ENCODE data around the gene PHF2.

Gene PHF2

GRCh38 chr9:93601063-93601462 lies 24.7 kb downstream of the PHF2 start:
- no peak for DNase-seq (ENCODE audit: low read depth in 2 of 2)

DNA sequence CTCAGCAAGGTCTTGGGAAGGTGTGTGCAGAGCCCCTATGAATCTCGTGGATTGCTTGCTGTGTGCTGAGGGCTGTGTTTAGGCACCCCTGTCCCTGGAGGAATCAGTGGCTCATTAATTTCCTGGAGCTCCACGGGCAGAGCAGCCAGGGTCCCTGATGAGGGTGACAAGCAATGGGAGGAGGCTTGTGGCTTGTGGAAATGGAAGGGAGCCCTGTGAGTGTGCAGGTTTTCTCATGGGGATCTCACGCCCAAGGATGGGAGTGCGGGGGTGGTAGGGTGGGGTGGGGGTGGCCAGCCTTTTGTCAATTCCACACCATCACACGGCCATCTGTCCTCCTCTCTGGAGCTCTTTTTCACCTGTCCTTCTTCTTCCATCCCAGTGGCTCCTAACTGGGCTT lies 25.3 kb downstream of the PHF2 start:
- DNase-seq (ENCODE audit: low read depth in 2 of 2): no peak

GRCh38 chr9:93603011-93603410 lies 26.6 kb downstream of the PHF2 start:
- no peak for DNase-seq (ENCODE audit: low read depth in 2 of 2)

DNA sequence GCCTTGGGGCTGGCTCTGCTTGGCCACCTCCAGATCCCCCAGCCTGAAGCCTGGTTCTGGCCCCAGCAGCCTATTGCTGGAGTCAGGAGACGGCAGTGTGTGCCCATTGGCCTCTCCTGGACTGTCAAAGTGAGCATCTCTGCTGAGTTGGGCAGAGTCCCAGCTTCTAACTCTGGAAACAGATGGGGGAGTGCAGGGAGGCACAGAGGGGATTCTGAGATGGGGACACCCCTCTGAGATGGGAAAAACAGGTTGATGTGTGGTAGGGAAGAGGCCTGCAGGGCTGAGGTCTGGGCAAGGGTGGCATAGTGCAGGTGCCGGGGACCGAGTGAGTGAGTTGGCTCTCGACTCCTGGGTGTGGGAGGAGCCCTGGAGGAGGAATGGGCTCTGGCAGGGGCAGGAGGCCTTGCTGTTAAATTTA lies 27.5 kb downstream of the PHF2 start:
- DNase-seq (ENCODE audit: low read depth in 2 of 2): no peak

GRCh38 chr9:93606187-93606586 lies 29.8 kb downstream of the PHF2 start:
- DNase-seq (ENCODE audit: low read depth in 2 of 2): no peak

GRCh38 chr9:93610206-93610605 lies 33.8 kb downstream of the PHF2 start:
- DNase-seq (ENCODE audit: low read depth in 2 of 2): no peak

DNA sequence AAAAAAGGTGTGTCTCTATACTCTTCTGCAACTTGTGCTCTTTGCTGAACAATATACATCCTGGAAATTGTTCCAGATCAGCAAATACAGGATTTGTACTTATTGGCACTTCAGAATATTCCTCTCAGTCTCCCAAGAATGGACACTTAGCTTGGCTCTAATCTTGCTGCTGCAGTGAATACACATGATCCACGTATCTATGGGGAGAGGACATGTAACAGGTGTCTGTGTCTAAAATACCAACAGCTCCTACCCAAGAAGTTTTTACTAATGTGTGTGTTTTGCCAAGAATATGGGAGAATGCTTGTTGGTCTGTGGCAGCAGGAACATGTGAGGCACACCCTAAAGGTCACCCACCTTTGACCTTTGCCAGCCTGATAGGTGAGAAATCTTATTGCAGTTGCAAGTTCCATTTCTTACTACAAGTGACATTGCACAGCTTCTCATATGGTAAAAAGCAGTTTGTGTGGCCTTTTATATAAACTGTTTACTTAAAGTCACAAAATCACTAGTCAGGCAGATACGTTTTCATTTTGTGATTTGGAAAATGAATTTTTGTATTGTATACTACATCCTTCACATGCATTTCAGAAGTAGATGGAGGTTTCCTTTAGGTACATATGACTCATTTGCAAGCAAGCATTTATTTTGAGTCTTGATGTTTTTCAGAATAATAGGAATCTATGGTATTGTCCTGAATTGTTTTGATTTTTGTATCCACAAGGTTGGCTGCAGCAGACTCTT lies 35.8 kb downstream of the PHF2 start:
- no peak for DNase-seq (ENCODE audit: low read depth in 2 of 2)

- DNase-seq (ENCODE audit: low read depth in 2 of 2): no peak
These were observed 36.4 kb downstream of the PHF2 start for GRCh38 chr9:93612796-93613154.

DNA sequence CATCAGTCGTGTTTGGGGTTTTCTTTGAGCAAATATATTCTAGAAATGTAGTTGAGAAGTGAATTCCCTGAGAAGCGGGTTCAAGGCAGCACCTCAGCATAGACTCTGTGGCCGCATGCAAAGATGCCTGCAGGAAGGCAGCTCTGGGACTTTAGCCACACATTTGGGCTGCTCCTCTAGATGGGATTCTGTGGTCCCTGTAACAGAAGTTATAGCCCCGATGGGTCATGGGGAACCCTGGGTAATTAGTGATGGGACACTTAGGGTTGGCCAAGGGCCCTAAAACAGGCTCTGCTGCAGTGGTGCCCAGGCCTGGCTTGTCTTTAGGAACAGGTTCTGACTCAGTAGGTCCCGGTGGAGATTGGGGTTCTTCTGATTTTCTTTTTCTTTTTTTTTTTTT lies 36.8 kb downstream of the PHF2 start:
- no peak for DNase-seq (ENCODE audit: low read depth in 2 of 2)

- no peak for DNase-seq (ENCODE audit: low read depth in 2 of 2)
These were observed 37.4 kb downstream of the PHF2 start for GRCh38 chr9:93613791-93614190.

GRCh38 chr9:93614830-93615468 lies 38.6 kb downstream of the PHF2 start:
- no peak for DNase-seq (ENCODE audit: low read depth in 2 of 2)

DNA sequence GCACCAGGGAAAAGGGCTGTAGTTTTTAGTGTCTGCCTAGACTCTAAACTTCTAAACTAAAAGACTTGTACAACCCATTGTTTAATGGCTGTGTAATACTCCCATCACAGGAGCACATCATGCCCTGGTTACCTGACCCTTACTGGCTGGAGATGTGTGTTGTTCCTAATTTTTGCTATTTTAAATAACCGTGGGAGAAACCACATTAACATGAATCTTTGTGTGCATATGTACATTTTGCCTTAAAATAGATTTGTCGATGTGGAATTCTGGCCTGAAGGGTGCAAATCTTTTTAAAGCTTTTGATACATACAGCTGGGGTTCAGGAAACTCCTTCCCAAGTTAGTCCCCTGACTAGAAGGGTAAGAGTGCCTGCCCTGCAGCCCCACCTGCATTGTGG lies 39.7 kb downstream of the PHF2 start:
- no peak for DNase-seq (ENCODE audit: low read depth in 2 of 2)

- no peak for DNase-seq (ENCODE audit: low read depth in 2 of 2)
These were observed 40.9 kb downstream of the PHF2 start for GRCh38 chr9:93617273-93617672.

- no peak for DNase-seq (ENCODE audit: low read depth in 2 of 2)
These were observed 42.9 kb downstream of the PHF2 start for GRCh38 chr9:93619272-93619775.

- DNase-seq (ENCODE audit: low read depth in 2 of 2): no peak
These were observed 43.7 kb downstream of the PHF2 start for GRCh38 chr9:93620041-93620506.

- DNase-seq (ENCODE audit: low read depth in 2 of 2): no peak
These were observed 44.8 kb downstream of the PHF2 start for GRCh38 chr9:93620881-93621820.

DNA sequence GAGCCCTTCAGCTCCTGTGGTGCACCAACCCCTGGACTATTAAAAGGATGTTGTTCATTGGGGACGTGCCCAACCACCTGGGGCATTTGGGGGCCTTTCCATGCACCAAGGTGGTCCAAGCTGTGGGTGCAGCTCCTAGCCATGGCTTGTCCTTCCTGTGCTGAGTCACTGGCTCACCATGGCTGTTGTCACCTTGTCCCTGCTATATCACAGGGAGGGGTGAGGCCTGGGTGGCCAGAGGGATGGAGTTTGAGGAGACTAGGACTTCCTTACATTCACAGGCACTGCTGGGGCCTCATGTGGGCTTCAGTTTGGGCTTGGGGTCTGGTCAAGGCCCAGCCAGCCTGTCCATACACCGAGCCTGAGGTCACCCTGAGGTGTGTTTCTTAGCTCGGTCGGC lies 45.5 kb downstream of the PHF2 start:
- DNase-seq (ENCODE audit: low read depth in 2 of 2): no peak

GRCh38 chr9:93622691-93623090 lies 46.3 kb downstream of the PHF2 start:
- no peak for DNase-seq (ENCODE audit: low read depth in 2 of 2)

GRCh38 chr9:93623753-93624152 lies 47.4 kb downstream of the PHF2 start:
- no peak for DNase-seq (ENCODE audit: low read depth in 2 of 2)

- DNase-seq (ENCODE audit: low read depth in 2 of 2): no peak
These were observed 48.0 kb downstream of the PHF2 start for GRCh38 chr9:93624431-93624834.

DNA sequence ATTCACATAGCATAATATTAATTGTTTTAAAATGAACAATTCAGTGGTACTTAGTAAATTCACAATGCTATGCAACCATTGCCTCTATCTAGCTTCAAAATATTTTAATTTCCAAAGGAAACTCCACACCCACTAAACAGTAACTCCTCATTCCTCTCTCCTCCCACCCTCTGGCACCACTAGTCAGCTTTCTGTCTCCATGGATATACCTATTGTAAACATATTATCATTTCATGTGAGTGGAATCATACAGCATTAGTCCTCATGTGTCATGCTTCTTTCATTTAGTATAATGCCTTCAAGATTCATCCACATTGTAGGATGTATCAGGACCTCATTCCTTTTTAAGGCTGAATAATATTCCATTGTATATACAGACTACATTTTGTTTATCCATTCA lies 48.6 kb downstream of the PHF2 start:
- no peak for DNase-seq (ENCODE audit: low read depth in 2 of 2)

- DNase-seq (ENCODE audit: low read depth in 2 of 2): no peak
These were observed 53.5 kb downstream of the PHF2 start for GRCh38 chr9:93629920-93630319.

Data from stimulated activated CD4-positive, alpha-beta T cell treated with anti-CD3 and anti-CD28 coated beads, Interleukin-15, amount 100 ng/mL, for 48 hours (primary cell).